CD4-positive, alpha-beta T cell treated with Interleukin-6 at 100 ng/mL for 8 hours (primary cell): ENCODE results near the gene DCAF5.

Experiments used
- DNase-seq: peaks from one replicate; pipeline ENCODE4 v3.0.0-alpha.2; 2020; ENCODE audit warnings: mixed read lengths, low spot score

Gene DCAF5

DNA sequence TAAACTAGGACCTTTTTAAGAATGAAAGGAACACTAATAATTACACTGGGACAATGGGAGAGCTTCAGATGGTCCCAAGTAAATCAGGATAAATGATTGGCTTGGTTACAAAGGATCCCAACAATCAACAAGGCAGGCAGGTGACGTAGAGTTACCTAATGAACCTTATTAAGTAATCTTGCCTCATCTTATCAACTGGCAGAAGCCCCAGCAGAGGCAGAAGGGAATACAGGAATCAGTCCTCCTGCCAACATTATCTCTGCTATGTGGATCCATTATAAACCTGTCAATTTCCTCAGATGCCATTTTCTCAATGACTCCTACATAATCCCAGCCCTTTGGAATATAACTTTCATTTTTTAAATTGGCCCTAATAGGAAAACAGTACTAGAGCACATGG is 11.4 kb downstream of the DCAF5 start:
- no peak for DNase-seq

- no peak for DNase-seq
Measured at GRCh38 chr14:69139743-69140142, 13.2 kb downstream of the DCAF5 start.

GRCh38 chr14:69137843-69138535 is 14.9 kb downstream of the DCAF5 start:
- DNase-seq: no peak

- DNase-seq: no peak
Measured at GRCh38 chr14:69137416-69137815, 15.5 kb downstream of the DCAF5 start.

DNA sequence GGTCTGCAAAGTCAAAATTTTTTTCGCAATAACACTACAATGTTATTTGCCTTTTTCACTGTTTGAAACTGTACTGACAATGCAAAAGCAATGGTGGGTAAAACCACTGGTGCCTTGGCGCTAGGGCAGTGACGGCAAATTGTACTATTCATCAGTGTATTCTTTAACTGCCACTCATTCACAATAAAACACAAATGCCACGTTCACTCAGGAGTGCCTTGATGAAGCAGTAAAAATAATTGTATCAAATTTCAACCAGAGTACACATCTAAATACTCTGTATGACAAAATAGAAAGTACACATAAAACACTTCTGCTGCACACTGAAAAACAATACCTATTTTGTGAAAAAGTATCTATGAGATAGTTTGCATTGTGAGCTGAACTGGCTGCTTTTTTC is 17.8 kb downstream of the DCAF5 start:
- no peak for DNase-seq

GRCh38 chr14:69133206-69134125 is 19.5 kb downstream of the DCAF5 start:
- no peak for DNase-seq

- DNase-seq: no peak
Measured at GRCh38 chr14:69132513-69133181, 20.3 kb downstream of the DCAF5 start.

DNA sequence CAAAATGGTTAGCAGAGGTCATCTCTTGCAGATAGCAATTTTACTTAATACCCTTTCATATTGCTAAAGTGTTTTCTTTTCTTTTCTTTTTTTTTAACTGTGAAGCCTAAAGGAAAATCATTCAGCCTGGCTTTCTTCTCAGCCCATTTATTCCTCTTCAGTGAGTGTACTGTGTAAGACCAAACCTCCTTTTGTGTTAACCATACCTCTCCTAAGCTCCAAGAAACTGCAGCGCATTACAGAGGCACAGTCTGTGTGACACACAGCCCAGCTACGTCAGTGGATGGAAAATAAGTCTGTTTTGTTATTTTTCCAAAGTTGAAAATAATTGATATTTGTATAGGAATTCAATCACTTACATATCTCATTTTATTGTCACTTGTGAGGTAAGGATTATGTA is 21.7 kb downstream of the DCAF5 start:
- no peak for DNase-seq

GRCh38 chr14:69129264-69129880 is 23.5 kb downstream of the DCAF5 start:
- DNase-seq: peak; percentile 78

DNA sequence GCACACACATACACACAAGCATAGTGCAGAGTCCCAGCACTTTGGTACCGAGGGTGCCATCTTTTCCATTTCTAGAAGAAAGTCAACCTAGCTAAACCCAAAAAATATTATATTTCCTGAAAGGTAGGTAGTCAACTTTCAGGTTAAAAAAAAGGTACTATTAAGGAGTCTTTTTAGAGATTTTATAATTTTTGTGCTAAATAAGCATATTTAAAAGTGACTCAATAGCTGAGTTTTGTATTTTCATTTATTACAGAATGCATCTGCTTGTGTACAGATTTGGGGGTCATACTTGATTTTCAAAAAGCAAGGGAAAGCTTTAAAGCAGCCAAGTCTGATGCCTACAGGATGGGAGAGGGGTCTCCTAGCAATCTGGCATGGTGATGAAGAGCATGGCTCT is 34.6 kb downstream of the DCAF5 start:
- DNase-seq: no peak

DNA sequence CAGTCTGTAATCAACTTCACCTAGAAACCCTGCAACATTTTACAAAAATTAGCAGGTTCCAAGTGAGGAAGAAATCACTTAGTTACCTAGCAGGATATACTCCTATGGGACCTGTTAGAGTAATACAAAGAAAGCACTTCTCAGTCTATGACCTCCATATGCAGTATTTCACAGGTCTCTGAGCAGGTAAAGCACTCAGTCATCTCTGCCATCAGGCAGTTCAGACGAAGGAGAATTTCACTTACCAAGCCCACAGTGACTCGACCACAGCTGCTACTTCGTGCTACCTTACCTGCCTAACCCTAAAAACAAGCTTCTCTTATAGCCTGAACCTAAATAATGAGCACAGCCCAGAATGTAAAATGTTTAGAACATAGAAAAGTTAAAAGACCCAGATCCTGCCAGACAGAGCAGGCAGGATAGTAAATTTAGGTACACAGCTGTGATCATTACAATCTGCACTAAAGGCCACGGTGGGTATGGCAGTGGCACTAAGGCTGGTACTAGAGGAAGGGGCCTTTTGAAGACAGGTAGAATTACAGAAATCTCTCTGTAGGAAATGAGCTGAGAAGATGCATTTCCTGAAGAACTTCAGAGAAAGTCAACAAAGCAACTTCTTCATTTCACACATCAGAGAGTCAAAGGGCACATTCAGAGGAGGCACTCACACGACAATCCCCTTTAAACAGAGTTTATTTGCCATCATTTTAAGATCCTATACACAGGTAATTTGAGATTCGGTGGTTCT is 35.7 kb downstream of the DCAF5 start:
- peak; percentile 8 for DNase-seq

DNA sequence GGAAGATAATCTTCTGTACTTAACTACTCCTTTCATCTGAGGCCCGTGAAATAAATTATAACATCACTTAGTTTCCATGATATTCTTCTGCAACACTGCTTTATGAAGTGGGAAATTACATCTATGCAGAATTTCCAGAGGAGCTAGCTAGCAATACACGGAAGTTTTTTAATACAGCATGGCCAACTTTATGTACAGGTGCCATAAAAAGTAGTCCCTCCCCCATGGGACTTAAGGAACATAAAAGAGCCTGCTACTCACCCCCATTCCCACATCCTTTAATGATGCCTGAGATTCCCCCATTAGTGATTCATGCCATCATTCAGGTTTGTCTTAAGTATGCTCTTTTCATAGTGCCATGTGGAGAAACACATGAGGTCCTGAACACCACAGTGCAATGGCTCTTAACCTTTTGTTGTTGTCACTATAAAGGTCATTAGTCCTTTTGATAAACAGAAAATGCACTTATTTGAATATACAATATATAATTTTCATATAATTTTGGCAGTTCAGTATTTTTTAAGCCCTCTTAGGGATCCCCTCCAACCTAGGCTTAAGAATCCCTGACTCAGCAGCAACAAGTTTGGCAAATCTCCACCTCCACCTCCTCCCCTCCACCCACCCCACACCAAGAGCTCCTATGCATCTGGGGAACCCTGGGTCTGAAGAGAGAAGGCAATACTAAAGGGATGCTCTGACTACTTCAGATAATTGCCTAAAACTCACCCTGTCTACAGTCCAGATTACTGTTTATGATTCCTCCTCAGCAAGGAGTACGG is 37.3 kb downstream of the DCAF5 start:
- no peak for DNase-seq

GRCh38 chr14:69114763-69115162 is 38.2 kb downstream of the DCAF5 start:
- DNase-seq: no peak

DNA sequence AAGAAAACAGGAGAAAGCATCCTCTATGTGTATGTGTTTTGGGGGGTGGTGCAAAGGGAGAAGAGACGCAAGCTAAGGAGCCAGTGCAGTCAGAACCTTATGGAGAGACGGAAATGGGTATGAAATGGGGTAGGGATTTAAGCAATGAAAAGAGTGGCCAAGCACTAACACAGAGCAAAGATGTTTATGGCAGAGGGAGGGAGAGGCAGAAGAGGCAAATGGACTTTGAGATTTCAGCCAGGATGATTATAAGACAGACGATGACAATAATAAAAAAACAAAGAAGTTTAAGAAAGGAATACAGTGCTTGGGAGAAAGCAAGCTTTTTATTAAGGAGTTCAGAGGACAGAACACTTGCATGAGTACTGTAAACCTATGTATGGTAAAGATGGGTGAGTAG is 44.6 kb downstream of the DCAF5 start:
- DNase-seq: no peak

- peak; percentile 29 for DNase-seq
Measured at GRCh38 chr14:69107407-69108003, 45.4 kb downstream of the DCAF5 start.

DNA sequence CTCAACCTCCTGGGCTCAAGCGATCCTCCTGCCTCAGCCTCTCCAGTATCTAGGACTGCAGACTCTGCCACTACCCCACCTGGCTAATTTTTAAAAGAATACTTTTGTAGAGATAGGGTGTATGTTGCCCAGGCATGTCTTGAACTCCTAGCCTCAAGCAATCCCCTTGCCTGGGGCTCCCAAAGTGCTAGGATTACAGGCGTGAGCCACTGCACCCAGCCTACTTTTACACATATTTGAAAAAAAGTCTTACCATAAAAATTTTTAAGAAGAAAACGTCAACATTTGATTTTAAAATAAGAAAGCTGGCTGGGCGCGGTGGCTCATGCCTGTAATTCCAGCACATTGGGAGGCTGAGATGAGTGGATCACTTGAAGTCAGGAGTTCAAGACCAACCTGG is 46.5 kb downstream of the DCAF5 start:
- DNase-seq: no peak

DNA sequence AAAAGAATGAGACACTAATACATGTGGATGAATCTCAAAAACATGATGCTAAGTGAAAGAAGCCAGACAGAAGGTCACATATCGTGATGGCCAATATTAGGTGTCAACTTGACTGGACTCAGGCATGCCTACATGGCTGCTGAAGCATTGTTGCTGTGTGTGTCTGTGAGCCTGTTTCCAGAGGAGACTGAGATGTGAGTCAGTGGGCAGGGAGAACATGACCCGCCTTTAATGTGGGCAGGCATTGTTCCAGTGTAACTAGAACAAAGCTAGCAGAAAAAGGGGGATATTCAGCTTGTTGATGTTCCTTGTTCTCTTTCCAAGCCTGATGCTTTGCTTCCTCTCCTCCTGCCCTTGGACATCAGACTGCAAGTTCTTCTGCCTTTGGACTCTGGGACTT is 47.6 kb downstream of the DCAF5 start:
- no peak for DNase-seq

- DNase-seq: no peak
Measured at GRCh38 chr14:69101331-69101826, 51.5 kb downstream of the DCAF5 start.

DNA sequence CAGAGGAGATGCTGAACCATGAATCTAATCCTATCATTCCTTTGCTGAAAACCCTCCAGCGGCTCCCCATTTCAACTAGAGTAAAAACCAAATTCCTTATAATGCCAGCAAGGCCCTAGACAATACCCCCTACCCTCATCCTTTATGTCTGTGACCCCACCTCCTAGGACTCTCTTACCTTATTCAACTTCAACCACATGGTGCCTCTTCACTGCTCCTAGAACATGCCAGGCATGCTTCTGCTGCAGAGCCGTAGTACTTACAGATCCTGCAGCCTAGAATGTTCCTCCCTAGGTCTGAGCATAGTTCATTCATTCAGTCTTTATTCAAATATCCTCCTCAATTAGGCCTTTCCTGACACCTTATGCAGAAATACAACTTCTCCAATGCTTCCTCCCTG is 54.9 kb downstream of the DCAF5 start:
- no peak for DNase-seq

GRCh38 chr14:69096781-69097475 is 56.0 kb downstream of the DCAF5 start:
- DNase-seq: no peak
